Measurements from ENCODE around the gene MKRN3.

- TF ChIP-seq GATA3 (IDR thresholded peaks at IDR 0.05; ENCODE audit: low read depth, low read length) (no peak), GATA2 (IDR thresholded peaks at IDR 0.05; ENCODE audit: low read depth, low read length) (no peak)
These were observed 36.6 kb downstream of the MKRN3 start for GRCh38 chr15:23602124-23602523.
